Measurements from ENCODE around the gene USP30. TPM values are rescaled to one million over a fixed set of nuclear protein-coding genes. Genes with fewer than 3 reads are reported as not detected.

Gene USP30
- total and polyA plus RNA-seq, 9 of the 15 experiments (the other 6 are each of a cell fraction or from before 2014, with no cell fraction given): 1.4 to 15.2 (median 7.0) TPM

DNA sequence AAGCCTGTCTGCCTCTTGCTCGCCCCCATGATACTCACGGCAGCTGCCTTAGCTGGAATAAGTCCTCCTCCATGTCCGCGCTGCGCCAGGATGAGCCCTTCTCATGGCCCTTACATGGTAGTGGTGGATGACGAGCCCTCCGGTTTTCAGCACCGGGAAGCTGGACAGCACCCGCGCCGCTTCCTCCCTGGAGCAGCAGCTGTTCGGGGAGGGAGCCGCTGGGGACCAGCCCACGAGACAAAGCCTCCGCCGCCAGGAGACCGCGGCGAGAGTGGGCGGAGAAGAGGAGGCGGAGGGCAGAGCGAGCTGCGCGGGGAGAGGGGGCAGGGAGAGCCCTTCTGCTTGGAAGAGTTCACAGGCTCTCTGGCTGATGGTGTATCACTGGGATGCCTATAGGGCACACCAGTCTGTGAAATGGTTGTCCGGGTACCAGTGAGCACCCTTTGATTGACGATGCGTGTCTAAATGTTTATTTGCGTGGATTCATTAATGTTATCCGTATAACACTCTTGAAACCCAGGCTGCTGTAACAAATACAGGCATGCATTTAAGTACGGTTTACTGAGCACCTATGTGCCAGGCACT, 31.5 kb upstream of the USP30 start, which contains the start of gene SVOP (continued):
- TF ChIP-seq XRCC4 (IDR thresholded peaks at IDR 0.05; ENCODE audit: extremely low read depth, insufficient read depth, insufficient read length) (no peak), ZNF217 (CRISPR knock-in tag; IDR thresholded peaks at IDR 0.05) (no peak), RFX1 (IDR thresholded peaks at IDR 0.05) (no peak), FOS (IDR thresholded peaks at IDR 0.05; ENCODE audit: extremely low read depth, insufficient read length) (no peak), ZNF41 (CRISPR knock-in tag; conservative IDR thresholded peaks at IDR 0.05) (no peak), ZKSCAN8 (CRISPR knock-in tag; IDR thresholded peaks at IDR 0.05) (no peak), CBX1 (IDR thresholded peaks at IDR 0.05; ENCODE audit: low read depth) (no peak), ZBTB49 (CRISPR knock-in tag; IDR thresholded peaks at IDR 0.05; ENCODE audit: borderline replicate concordance) (0 out of 2 replicates have a peak, but pooled peaks have one; percentile 35), KDM4B (IDR thresholded peaks at IDR 0.05; ENCODE audit: borderline replicate concordance in 2 of 2, low read depth in 1 of 2) (no peak; a peak in 1 of 4 replicates), ARNT (IDR thresholded peaks at IDR 0.05) (no peak), TFE3 (CRISPR knock-in tag; IDR thresholded peaks at IDR 0.05) (no peak), FOXJ2 (tag; IDR thresholded peaks at IDR 0.05) (no peak), SAP30 (IDR thresholded peaks at IDR 0.05; ENCODE audit: borderline replicate concordance, insufficient read depth, low read depth, low read length, poor library complexity, severe bottlenecking) (peak; percentile 30), PCBP1 (IDR thresholded peaks at IDR 0.05; ENCODE audit: low read depth, low read length, poor library complexity, severe bottlenecking) (no peak)
- TF ChIP-seq, protein P1, sequence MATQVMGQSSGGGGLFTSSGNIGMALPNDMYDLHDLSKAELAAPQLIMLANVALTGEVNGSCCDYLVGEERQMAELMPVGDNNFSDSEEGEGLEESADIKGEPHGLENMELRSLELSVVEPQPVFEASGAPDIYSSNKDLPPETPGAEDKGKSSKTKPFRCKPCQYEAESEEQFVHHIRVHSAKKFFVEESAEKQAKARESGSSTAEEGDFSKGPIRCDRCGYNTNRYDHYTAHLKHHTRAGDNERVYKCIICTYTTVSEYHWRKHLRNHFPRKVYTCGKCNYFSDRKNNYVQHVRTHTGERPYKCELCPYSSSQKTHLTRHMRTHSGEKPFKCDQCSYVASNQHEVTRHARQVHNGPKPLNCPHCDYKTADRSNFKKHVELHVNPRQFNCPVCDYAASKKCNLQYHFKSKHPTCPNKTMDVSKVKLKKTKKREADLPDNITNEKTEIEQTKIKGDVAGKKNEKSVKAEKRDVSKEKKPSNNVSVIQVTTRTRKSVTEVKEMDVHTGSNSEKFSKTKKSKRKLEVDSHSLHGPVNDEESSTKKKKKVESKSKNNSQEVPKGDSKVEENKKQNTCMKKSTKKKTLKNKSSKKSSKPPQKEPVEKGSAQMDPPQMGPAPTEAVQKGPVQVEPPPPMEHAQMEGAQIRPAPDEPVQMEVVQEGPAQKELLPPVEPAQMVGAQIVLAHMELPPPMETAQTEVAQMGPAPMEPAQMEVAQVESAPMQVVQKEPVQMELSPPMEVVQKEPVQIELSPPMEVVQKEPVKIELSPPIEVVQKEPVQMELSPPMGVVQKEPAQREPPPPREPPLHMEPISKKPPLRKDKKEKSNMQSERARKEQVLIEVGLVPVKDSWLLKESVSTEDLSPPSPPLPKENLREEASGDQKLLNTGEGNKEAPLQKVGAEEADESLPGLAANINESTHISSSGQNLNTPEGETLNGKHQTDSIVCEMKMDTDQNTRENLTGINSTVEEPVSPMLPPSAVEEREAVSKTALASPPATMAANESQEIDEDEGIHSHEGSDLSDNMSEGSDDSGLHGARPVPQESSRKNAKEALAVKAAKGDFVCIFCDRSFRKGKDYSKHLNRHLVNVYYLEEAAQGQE (IDR thresholded peaks at IDR 0.05; ENCODE audit: borderline replicate concordance): peak; percentile 99
- TF ChIP-seq, protein P1 (CRISPR knock-in tag; IDR thresholded peaks at IDR 0.05; ENCODE audit: low read depth): peak; percentile 98

All from K562 (cell line).